HepG2 (cell line): ENCODE measurements around the gene STK11. TPM values are rescaled to one million over a fixed set of nuclear protein-coding genes. Genes with fewer than 3 reads are reported as not detected.

Experiments used
- AGO2 ChIP-seq: fragments of 200-400 bp; formaldehyde crosslinking; optimal IDR thresholded peaks from 2 replicates; pipeline ENCODE3; 2017; ENCODE audit warnings: mild to moderate bottlenecking, low read depth, low read length, moderate library complexity
- ARNT2 ChIP-seq: sonication (generic); formaldehyde crosslinking; IDR thresholded peaks from 2 replicates; pipeline ENCODE4 v1.8.0; 2022; ENCODE audit warnings: mild to moderate bottlenecking, low read depth, missing genetic modification reagents, moderate library complexity
- BRD4 ChIP-seq: sonication (generic); formaldehyde crosslinking; IDR thresholded peaks from 2 replicates; pipeline ENCODE4 v1.4.0; 2020; ENCODE audit warnings: missing genetic modification reagents
- HIVEP1 ChIP-seq: sonication (generic); formaldehyde crosslinking; IDR thresholded peaks from 2 replicates; pipeline ENCODE4 v1.4.0; 2020; ENCODE audit warnings: mild to moderate bottlenecking, missing genetic modification reagents
- HNRNPLL ChIP-seq: fragments of 200-400 bp; formaldehyde crosslinking; IDR thresholded peaks from 2 replicates; pipeline ENCODE4 v1.6.1; 2017; ENCODE audit warnings: mild to moderate bottlenecking, low read depth, low read length; ENCODE audit not compliant: poor library complexity, severe bottlenecking
- JARID2 ChIP-seq: sonication (generic); formaldehyde crosslinking; IDR thresholded peaks from 2 replicates; pipeline ENCODE4 v1.8.1; 2023; ENCODE audit warnings: missing genetic modification reagents, inconsistent platforms; ENCODE audit not compliant: insufficient replicate concordance
- JDP2 ChIP-seq: sonication (generic); formaldehyde crosslinking; IDR thresholded peaks from 2 replicates; pipeline ENCODE4 v1.8.1; 2022; ENCODE audit warnings: missing genetic modification reagents, borderline replicate concordance
- KDM4B ChIP-seq: sonication (generic); formaldehyde crosslinking; IDR thresholded peaks from 2 replicates; pipeline ENCODE4 v1.4.0; 2020; ENCODE audit warnings: missing genetic modification reagents
- KLF15 ChIP-seq: sonication (generic); formaldehyde crosslinking; IDR thresholded peaks from 2 replicates; pipeline ENCODE4 v1.8.1; 2023; ENCODE audit warnings: borderline replicate concordance, mild to moderate bottlenecking, inconsistent platforms, missing genetic modification reagents, mixed read lengths
- MAF1 ChIP-seq: sonication (generic); formaldehyde crosslinking; IDR thresholded peaks from 2 replicates; pipeline ENCODE4 v1.5.0; 2020; ENCODE audit warnings: missing genetic modification reagents, borderline replicate concordance
- MED8 ChIP-seq: sonication (generic); formaldehyde crosslinking; IDR thresholded peaks from 2 replicates; pipeline ENCODE4 v1.8.1; 2023; ENCODE audit warnings: mild to moderate bottlenecking, missing genetic modification reagents; ENCODE audit not compliant: insufficient replicate concordance
- MEIS1 ChIP-seq: sonication (generic); formaldehyde crosslinking; IDR thresholded peaks from 2 replicates; pipeline ENCODE4 v1.9.0; 2021; ENCODE audit warnings: mild to moderate bottlenecking, missing genetic modification reagents, moderate library complexity, borderline replicate concordance
- MIXL1 ChIP-seq: IDR thresholded peaks from 2 replicates; pipeline ENCODE4 v1.6.1; 2016
- NFIB ChIP-seq: sonication (generic); formaldehyde crosslinking; IDR thresholded peaks from 2 replicates; pipeline ENCODE4 v1.9.0; 2021; ENCODE audit warnings: missing genetic modification reagents, mild to moderate bottlenecking, borderline replicate concordance
- PHF8 ChIP-seq: sonication (generic); formaldehyde crosslinking; IDR thresholded peaks from 2 replicates; pipeline ENCODE4 v1.5.0; 2020; ENCODE audit warnings: missing genetic modification reagents
- SAP130 ChIP-seq: IDR thresholded peaks from 2 replicates; pipeline ENCODE4 v1.6.1; 2016; ENCODE audit warnings: low read depth
- TARDBP ChIP-seq: sonication (generic); formaldehyde crosslinking; IDR thresholded peaks from 2 replicates; pipeline ENCODE4 v1.8.0; 2022; ENCODE audit warnings: mild to moderate bottlenecking, missing genetic modification reagents
- TCF12 ChIP-seq, 2 experiments: fragments of 450-650 bp in 1 of 2; sonication (generic) in 1 of 2; formaldehyde crosslinking in 1 of 2; IDR thresholded peaks; 2 replicates each; pipeline versions ENCODE4 v1.6.1 to v1.8.0; 2017 to 2022; ENCODE audit warnings: antibody characterized with exemption in 1 of 2, mild to moderate bottlenecking in 1 of 2, missing genetic modification reagents in 1 of 2, moderate library complexity in 1 of 2
- TGIF2 ChIP-seq: IDR thresholded peaks from 2 replicates; pipeline ENCODE4 v1.6.1; 2016; ENCODE audit warnings: control low read depth, missing compliant biosample characterization
- TRIM24 ChIP-seq: sonication (generic); formaldehyde crosslinking; IDR thresholded peaks from 2 replicates; pipeline ENCODE4 v1.8.0; 2022; ENCODE audit warnings: mild to moderate bottlenecking, missing genetic modification reagents
- U2AF2 ChIP-seq: fragments of 200-400 bp; formaldehyde crosslinking; IDR thresholded peaks from 2 replicates; pipeline ENCODE4 v1.6.1; 2017; ENCODE audit warnings: low read depth, mild to moderate bottlenecking, low read length
- YEATS2 ChIP-seq: sonication (generic); formaldehyde crosslinking; IDR thresholded peaks from 2 replicates; pipeline ENCODE4 v1.4.0; 2020; ENCODE audit warnings: missing genetic modification reagents, borderline replicate concordance
- ZNF274 ChIP-seq: sonication (generic); formaldehyde crosslinking; IDR thresholded peaks from 2 replicates; pipeline ENCODE4 v1.5.1; 2020; ENCODE audit warnings: mild to moderate bottlenecking, missing genetic modification reagents
- ZNF350 ChIP-seq: sonication (generic); formaldehyde crosslinking; IDR thresholded peaks from 2 replicates; pipeline ENCODE4 v1.4.0; 2020; ENCODE audit warnings: mild to moderate bottlenecking, low read depth, missing genetic modification reagents, borderline replicate concordance
- ZNF546 ChIP-seq: sonication (generic); formaldehyde crosslinking; conservative IDR thresholded peaks from 2 replicates; pipeline ENCODE4 v1.8.1; 2023; ENCODE audit warnings: mild to moderate bottlenecking, missing genetic modification reagents
- ZNF569 ChIP-seq: sonication (generic); formaldehyde crosslinking; IDR thresholded peaks from 2 replicates; pipeline ENCODE4 v1.5.0; 2020; ENCODE audit warnings: mild to moderate bottlenecking, missing genetic modification reagents, moderate library complexity, borderline replicate concordance
- ZNF572 ChIP-seq: sonication (generic); formaldehyde crosslinking; IDR thresholded peaks from 2 replicates; pipeline ENCODE4 v1.5.1; 2020; ENCODE audit warnings: mild to moderate bottlenecking, missing genetic modification reagents
- ZSCAN30 ChIP-seq: sonication (generic); formaldehyde crosslinking; IDR thresholded peaks from 2 replicates; pipeline ENCODE4 v1.5.0; 2020; ENCODE audit warnings: mild to moderate bottlenecking, missing genetic modification reagents
- polyA plus RNA-seq, 8 experiments: library from polyadenylated mRNA; depleted of rRNA in 3 of 8; stranded (reverse) in 7 of 8; unstranded in 1 of 8; fragments of >200 nt; fragmentation: Illumina TruSeq in 4 of 8; extraction: Trizol in 4 of 8; gene quantifications; 2 replicates each; pipeline versions ENCODE4 v1.2.1 to v1.2.3, GENCODE V29; 2011 to 2016; ENCODE audit warnings: low read depth in 4 of 8, missing spikeins in 1 of 8, mixed read lengths in 1 of 8; ENCODE audit not compliant: insufficient read depth in 1 of 8
- total RNA-seq, 5 experiments: library from RNA; depleted of rRNA; stranded (reverse); fragments of >200 nt; fragmentation: Illumina TruSeq; extraction: Trizol; gene quantifications; 2 replicates each; pipeline ENCODE4 v1.2.3, GENCODE V29; 2016; ENCODE audit warnings: low read depth in 1 of 5
- TF ChIP-seq, protein P1 (sequence below): sonication (generic); formaldehyde crosslinking; IDR thresholded peaks from 2 replicates; pipeline ENCODE4 v1.5.0; 2020; ENCODE audit warnings: missing genetic modification reagents, mild to moderate bottlenecking, borderline replicate concordance
- TF ChIP-seq, protein P2 (sequence below): sonication (generic); formaldehyde crosslinking; IDR thresholded peaks from 2 replicates; pipeline ENCODE4 v1.5.0; 2020; ENCODE audit warnings: mild to moderate bottlenecking, low read depth, missing genetic modification reagents, borderline replicate concordance

The STK11 gene
- total and polyA plus RNA-seq, 2 of the 13 experiments (the other 11 are each of a cell fraction or from before 2014, with no cell fraction given): 27.5 to 43.6 TPM

DNA sequence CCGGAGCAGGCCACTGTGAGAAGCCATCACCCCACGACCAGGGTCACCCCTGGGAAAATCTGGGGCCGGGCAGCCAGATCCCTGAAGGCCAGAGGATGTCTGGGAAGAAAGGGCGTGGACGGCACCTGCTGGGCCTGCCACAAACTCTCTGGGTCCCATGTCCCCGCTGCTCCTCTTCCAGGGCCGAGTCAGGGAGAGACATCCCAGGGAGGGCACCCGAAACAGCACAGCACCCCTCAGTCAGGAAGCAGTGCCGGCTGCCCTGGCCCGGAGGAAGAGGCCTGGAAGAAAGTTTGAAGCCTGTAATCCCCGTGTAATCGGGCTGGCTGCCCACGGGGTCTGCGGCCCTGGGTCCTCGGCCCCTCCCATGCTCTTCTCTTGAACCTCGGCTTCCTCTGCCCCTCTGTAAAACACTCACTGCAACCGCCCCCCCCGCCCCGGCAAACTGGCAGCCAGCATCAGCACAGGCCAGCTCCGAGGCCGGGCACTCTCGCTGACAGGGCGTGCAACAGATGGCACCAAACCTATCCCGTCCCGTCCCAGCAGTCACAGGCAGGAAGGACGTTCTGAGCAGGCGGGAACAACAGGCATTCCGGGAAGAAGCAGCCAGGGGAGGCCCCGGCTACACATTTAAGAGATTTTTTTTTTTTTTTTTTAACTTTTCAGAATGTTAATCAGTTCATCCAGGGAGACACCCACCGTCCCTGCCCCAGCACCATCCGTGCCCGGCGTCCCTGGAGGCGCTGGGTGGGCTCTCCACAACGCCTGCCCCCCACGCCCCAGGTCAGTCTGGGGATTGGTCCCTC is 33.0 kb upstream of the STK11 start (continued):
- TF ChIP-seq JDP2 (no peak), TARDBP (CRISPR knock-in tag) (no peak), ZNF569 (CRISPR knock-in tag) (no peak), MIXL1 (CRISPR knock-in tag) (no peak), YEATS2 (CRISPR knock-in tag) (no peak), HIVEP1 (CRISPR knock-in tag) (no peak), HNRNPLL (no peak), ZNF350 (CRISPR knock-in tag) (no peak), KLF15 (no peak), ZNF274 (CRISPR knock-in tag) (0 out of 2 replicates have a peak, but pooled peaks have one; percentile 24), ZNF572 (CRISPR knock-in tag) (no peak), MAF1 (no peak), U2AF2 (no peak), ARNT2 (CRISPR knock-in tag) (no peak), KDM4B (no peak), MED8 (no peak), SAP130 (CRISPR knock-in tag) (0 out of 2 replicates have a peak, but pooled peaks have one; percentile 22), ZSCAN30 (no peak), TCF12 (IDR thresholded peaks at IDR 0.05) (no peak), TCF12 (CRISPR knock-in tag; IDR thresholded peaks at IDR 0.05) (no peak), NFIB (CRISPR knock-in tag) (no peak), TRIM24 (CRISPR knock-in tag) (no peak), JARID2 (CRISPR knock-in tag) (no peak), ZNF546 (CRISPR knock-in tag) (no peak), PHF8 (CRISPR knock-in tag) (peak; percentile 5; the same call in 1 of the 2 replicates), BRD4 (no peak), TGIF2 (0 out of 2 replicates have a peak, but pooled peaks have one; percentile 16), MEIS1 (CRISPR knock-in tag) (no peak), AGO2 (peak; percentile 22)
- TF ChIP-seq, protein P1, sequence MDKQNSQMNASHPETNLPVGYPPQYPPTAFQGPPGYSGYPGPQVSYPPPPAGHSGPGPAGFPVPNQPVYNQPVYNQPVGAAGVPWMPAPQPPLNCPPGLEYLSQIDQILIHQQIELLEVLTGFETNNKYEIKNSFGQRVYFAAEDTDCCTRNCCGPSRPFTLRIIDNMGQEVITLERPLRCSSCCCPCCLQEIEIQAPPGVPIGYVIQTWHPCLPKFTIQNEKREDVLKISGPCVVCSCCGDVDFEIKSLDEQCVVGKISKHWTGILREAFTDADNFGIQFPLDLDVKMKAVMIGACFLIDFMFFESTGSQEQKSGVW (CRISPR knock-in tag): no peak
- TF ChIP-seq, protein P2, sequence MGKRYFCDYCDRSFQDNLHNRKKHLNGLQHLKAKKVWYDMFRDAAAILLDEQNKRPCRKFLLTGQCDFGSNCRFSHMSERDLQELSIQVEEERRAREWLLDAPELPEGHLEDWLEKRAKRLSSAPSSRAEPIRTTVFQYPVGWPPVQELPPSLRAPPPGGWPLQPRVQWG (CRISPR knock-in tag): no peak
